Cardiac fibroblast (primary cell): ENCODE data around the gene PCDHA10.

Experiments used
- DNase-seq, 2 donors: peaks; one replicate each; pipeline versions ENCODE4 v3.0.0 to v3.0.0-alpha.2; 2010; ENCODE audit warnings: low read depth in 2 of 2
- H3K4me3 ChIP-seq, 2 donors: replicated peaks in 1 of 2; 1 replicate in 1 of 2; 2 replicates in 1 of 2; pipeline ENCODE4 v1.5.1; 2011; ENCODE audit warnings: low read depth in 2 of 2, low read length in 2 of 2, mild to moderate bottlenecking in 2 of 2, moderate library complexity in 1 of 2
- TF ChIP-seq, protein P1 (sequence below): IDR thresholded peaks from one replicate; pipeline ENCODE4 v1.5.1; 2011; ENCODE audit warnings: low read depth, mild to moderate bottlenecking, low read length, inconsistent platforms

The PCDHA10 gene

GRCh38 chr5:140857987-140858240, 2.2 kb downstream of the PCDHA10 start:
- TF ChIP-seq, protein P1, sequence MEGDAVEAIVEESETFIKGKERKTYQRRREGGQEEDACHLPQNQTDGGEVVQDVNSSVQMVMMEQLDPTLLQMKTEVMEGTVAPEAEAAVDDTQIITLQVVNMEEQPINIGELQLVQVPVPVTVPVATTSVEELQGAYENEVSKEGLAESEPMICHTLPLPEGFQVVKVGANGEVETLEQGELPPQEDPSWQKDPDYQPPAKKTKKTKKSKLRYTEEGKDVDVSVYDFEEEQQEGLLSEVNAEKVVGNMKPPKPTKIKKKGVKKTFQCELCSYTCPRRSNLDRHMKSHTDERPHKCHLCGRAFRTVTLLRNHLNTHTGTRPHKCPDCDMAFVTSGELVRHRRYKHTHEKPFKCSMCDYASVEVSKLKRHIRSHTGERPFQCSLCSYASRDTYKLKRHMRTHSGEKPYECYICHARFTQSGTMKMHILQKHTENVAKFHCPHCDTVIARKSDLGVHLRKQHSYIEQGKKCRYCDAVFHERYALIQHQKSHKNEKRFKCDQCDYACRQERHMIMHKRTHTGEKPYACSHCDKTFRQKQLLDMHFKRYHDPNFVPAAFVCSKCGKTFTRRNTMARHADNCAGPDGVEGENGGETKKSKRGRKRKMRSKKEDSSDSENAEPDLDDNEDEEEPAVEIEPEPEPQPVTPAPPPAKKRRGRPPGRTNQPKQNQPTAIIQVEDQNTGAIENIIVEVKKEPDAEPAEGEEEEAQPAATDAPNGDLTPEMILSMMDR: no peak
- no peak for DNase-seq

GRCh38 chr5:140862441-140863295, 7.0 kb downstream of the PCDHA10 start:
- DNase-seq: no peak
- TF ChIP-seq, protein P1: no peak
- no peak overlapping the region for H3K4me3 ChIP-seq

More at GRCh38 chr5:140857987-140858240, 2.2 kb downstream of the PCDHA10 start:
- H3K4me3 ChIP-seq: no peak overlapping the region

DNA sequence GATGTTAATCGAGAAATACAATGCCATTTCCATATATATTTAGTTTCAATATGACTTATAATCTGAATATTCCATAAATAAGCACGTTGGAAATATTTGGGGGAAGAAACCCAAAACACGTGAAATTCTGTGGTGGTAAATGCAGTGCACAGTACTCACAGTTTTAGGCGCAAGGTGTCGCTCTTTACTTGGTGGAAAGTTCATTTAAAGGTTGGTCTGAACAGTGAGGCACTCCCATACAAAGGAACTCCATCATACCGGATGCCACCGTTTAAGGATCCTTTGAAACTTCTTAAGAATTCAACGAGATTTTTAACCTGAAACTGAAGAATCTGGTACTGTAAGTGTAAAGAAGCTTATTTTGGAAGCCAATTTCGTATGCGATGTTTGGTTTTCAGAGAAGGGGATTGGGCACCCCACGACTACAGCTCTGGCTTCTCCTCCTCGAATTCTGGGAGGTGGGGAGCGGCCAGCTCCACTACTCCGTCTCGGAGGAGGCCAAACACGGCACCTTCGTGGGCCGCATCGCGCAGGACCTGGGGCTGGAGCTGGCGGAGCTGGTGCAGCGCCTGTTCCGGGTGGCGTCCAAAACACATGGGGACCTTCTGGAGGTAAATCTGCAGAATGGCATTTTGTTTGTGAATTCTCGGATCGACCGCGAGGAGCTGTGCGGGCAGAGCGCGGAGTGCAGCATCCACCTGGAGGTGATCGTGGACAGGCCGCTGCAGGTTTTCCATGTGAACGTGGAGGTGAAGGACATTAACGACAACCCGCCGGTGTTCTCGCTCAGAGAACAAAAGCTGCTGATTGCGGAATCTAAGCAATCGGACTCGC, 13.2 kb downstream of the PCDHA10 start, which contains the start of gene PCDHA11:
TSS of gene PCDHA11 (plus strand) at position 237 of the 834 bp plus-strand sequence. CDS start at position 384, 147 bp downstream.
- peak in 1 of 2 donors; percentile 10 for DNase-seq
- H3K4me3 ChIP-seq: no peak within 1 kb of the TSS
- TF ChIP-seq, protein P1: peak; percentile 20

DNA sequence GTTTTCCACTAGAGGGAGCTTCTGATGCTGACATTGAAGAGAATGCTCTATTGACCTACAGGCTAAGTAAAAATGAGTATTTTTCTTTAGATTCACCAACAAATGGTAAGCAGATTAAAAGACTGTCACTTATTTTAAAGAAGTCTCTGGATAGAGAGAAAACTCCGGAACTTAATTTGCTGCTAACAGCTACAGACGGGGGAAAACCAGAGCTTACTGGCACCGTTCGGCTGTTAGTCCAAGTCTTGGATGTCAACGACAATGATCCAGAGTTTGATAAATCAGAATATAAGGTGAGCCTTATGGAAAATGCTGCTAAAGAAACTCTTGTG, 13.8 kb downstream of the PCDHA10 start:
- TF ChIP-seq, protein P1: no peak
- no peak overlapping the region for H3K4me3 ChIP-seq
- DNase-seq: peak in 1 of 2 donors; percentile 33

DNA sequence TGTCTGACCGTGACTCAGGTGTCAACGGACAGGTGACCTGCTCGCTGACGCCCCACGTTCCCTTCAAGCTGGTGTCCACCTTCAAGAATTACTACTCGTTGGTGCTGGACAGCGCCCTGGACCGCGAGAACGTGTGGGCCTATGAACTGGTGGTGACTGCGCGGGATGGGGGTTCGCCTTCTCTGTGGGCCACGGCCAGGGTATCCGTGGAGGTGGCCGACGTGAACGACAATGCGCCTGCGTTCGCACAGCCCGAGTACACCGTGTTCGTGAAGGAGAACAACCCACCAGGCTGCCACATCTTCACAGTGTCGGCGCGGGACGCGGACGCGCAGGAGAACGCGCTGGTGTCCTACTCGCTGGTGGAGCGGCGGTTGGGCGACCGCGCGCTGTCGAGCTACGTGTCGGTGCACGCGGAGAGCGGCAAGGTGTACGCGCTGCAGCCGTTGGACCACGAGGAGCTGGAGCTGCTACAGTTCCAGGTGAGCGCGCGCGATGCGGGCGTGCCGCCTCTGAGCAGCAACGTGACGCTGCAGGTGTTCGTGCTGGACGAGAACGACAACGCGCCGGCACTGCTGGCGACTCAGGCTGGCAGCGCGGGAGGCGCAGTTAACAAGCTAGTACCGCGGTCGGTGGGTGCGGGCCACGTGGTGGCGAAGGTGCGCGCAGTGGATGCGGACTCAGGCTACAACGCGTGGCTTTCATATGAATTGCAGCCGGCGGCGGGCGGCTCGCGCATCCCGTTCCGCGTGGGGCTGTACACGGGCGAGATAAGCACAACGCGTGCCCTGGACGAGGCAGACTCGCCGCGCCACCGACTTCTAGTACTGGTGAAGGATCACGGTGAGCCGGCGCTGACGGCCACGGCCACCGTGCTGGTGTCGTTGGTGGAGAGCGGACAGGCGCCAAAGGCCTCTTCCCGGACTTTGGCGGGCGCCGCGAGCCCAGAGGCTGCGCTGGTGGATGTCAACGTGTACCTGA, 14.8 kb downstream of the PCDHA10 start:
- H3K4me3 ChIP-seq: no peak overlapping the region
- TF ChIP-seq, protein P1: no peak
- no peak for DNase-seq
